ENCODE data around the gene PDLIM7. TPM values are rescaled to one million over a fixed set of nuclear protein-coding genes. Genes with fewer than 3 reads are reported as not detected.

Gene PDLIM7
- total and polyA plus RNA-seq, 11 donors = 36.3 to 124 (median 52.5) TPM

DNA sequence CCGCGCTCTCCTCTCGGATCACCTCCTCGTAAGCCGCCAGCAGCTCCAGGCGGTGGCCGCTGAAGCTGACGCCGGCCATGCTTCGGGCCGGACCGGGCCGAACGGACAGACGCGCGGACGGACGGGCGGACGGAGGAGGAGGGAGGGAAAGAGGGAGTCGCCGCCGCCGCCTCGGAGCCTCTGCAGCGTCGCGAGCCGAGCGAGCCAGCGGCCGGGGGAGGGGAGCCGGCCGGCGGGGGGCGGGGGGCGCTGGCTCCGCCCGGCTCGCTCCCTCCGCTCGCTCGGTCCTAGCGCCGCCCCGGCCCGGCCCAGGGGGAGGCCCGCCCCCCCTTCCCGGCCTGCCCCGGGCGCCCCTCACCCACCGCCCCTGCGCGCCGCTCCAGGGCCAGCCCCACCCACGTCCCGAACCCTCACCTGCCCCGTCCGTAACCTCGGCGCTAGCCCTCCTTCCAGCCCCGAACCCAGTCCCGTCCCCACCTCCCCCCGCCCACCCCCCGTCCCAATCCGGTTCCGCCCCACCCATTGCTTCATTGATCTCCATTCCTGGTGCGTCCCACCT is 23.9 kb downstream of the PDLIM7 start, which contains the start of gene DBN1:
Gene DBN1 (minus strand): TSS at position 192 of the 559 bp plus-strand sequence. CDS start 113 bp downstream, at position 79.
- H3K36me3 ChIP-seq = peaks cover 0 to 1% (median 0%) of the 10 kb centered on the region in 9 donors
- peak within 1 kb of the TSS; percentile 65 to 93 (median 84) for H3K27ac ChIP-seq
- intact Hi-C loops (cut with DNase I) = loop anchor here in 1 of 10 donors (2.0 kb wide), 1 partner anchor 23 kb away; the partner anchor contains the start of gene PDLIM7
- no peaks in the 10 kb centered on the region for H3K9me3 ChIP-seq
- peak within 1 kb of the TSS; percentile 63 to 97 (median 76) for H3K4me3 ChIP-seq
- DNase-seq (peak in 2 of 5 donors; percentile 65 to 69), ATAC-seq (peak in 3 of 4 donors; percentile 18 to 59 (median 58))
- WGBS, 4 donors = 1 to 5% (median 2%) methylated on average over 11 to 63 of the region's 69 CpGs
- peaks cover 0 to 31% (median 5%) of the 10 kb centered on the region in 9 donors for H3K27me3 ChIP-seq
- TF ChIP-seq POLR2A (IDR thresholded peaks at IDR 0.05) (no peak), CTCF (IDR thresholded peaks at IDR 0.05) (no peak)
- H3K4me1 ChIP-seq = peaks cover 0 to 68% (median 49%) of the 10 kb centered on the region in 12 donors

DNA sequence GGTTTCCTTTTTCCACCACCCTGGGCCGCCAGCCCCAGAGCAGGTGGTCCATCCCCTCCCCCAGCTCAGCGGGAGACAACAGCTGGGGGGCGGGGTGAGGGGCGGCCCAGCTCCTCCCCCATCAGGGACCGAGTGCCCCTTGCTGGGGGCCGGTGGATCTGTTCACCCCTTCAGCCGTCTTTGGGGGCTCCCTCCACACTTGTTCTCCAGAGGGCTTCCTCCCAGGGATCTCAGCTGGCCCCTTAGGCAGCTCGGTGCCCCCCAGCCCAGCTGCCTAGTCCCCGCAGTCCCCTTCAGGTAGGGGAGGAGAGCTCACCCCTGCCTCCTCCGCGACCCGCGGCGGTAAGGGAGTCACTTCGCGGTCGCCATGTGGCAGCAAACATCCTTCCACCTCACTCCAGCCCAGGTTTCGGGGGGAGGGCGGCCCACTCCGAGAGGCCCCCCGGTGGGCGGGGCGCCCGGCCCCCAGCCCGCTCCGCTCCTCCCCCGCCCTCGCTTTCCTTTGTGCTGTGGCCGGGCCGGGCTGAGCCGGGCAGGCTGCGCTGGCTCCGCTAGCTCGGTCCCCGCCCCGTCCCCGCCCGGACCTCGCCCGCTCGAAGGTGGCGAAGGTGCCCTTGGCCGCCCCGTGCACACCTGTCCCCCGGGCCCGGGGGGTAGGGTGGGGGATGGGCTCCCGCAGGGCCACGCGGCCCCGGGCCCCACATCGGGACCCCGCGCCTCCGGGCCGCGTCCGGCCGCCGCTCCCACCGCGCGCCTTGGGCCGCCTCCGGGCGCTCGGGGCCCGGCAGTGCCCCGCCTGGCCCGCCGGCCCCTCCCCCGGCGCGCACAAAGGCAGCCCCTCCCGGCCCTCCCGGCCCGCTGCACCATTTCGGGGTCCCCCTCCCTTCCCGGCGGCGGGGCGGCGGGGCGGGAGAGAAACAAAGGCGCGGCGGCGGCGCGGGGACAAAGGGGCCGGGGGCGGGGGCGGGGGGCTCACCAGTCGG is 24.7 kb downstream of the PDLIM7 start:
- TF ChIP-seq CTCF (IDR thresholded peaks at IDR 0.05) (no peak), POLR2A (IDR thresholded peaks at IDR 0.05) (no peak)
- WGBS, 4 donors = 2 to 5% (median 4%) methylated on average over 30 to 93 of the region's 93 CpGs
- Histone ChIP-seq H3K27me3 (peaks cover 0 to 31% (median 5%) of the 10 kb centered on the region in 9 donors), H3K9me3 (no peaks in the 10 kb centered on the region), H3K36me3 (peaks cover 0 to 7% (median 0%) of the 10 kb centered on the region in 9 donors), H3K27ac (peak overlapping the region; percentile 65 to 93 (median 84)), H3K4me1 (peaks cover 0 to 66% (median 45%) of the 10 kb centered on the region in 12 donors), H3K4me3 (peak overlapping the region; percentile 63 to 97 (median 76))
- intact Hi-C loops (cut with DNase I) = no loop called here
- DNase-seq = peak in 1 of 5 donors; percentile 59
- ATAC-seq = peak in 3 of 4 donors; percentile 9 to 25 (median 12)

- H3K36me3 ChIP-seq = peaks cover 0 to 16% (median 8%) of the 10 kb centered on the region in 9 donors
- peak overlapping the region; percentile 63 to 97 (median 76) for H3K4me3 ChIP-seq
- no peak for TF ChIP-seq POLR2A (IDR thresholded peaks at IDR 0.05)
- TF ChIP-seq CTCF (IDR thresholded peaks at IDR 0.05) = no peak
- ATAC-seq (peak; percentile 49 to 74 (median 52)), DNase-seq (peak in 3 of 5 donors; percentile 73 to 82 (median 78))
- peak overlapping the region; percentile 65 to 93 (median 84) for H3K27ac ChIP-seq
- H3K4me1 ChIP-seq = peaks cover 0 to 60% (median 44%) of the 10 kb centered on the region in 12 donors
- WGBS, 4 donors = 46 to 62% (median 54%) methylated on average over 8 to 14 of the region's 14 CpGs
- intact Hi-C loops (cut with DNase I) = no loop called here
- no peaks in the 10 kb centered on the region for H3K9me3 ChIP-seq
- peaks cover 0 to 31% (median 5%) of the 10 kb centered on the region in 9 donors for H3K27me3 ChIP-seq
Measured at GRCh38 chr5:177471610-177472356, 25.6 kb downstream of the PDLIM7 start.

Measured in heart left ventricle (tissue), 16 donors.